ENCODE results near the gene ENTPD8.
A peak's percentile ranks its signal among the peaks of the same experiment; 100 is the strongest.
"Not testable (repeated sequence)": the region's sequence is repeated elsewhere in the genome, so short reads cannot be mapped to it uniquely, and the experiment has no call there.

ENTPD8 gene

DNA sequence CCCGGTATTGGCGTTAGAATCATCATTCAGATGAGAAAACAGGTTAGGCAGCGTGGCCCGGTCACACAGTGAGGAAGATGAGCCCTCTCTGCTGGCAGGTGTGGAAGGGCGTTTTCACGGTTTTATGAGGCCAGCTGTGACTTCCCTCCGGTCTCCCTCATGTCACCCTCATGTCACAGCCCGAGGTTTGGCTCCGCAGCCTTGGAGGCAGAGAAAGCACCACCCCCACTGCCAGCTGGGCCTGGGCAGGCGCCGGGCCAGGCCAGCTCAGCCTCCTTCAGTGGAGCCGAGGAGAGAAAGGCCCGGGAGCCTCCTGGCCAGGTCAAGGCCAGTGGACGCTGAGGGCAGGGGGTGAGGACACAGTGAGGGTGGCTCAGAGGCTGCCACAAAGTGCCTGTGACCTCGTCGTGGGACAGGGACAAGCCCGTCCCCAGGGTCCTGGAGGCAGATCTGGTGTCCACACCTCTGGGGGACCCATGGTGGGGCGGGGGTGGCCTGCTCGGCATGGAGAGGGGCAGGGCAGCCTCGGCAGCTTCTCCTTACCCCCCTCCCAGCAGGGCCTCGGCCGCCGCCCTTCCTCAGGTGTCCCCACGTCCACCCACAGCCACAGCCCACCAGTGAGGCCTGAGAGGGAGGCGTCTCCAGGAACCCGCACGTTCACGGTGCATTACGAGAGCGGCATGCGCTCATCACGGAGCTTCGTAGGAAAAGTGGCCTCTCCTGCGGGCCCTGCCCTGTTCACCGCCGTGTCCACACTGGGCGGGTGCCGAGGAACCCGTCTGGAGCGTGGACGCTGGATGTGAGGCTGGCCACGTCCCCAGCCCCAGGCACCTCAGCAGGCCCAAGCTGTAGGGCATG lies 50.4 kb downstream of the ENTPD8 start:
- DNase-seq = peak; percentile 15

DNA sequence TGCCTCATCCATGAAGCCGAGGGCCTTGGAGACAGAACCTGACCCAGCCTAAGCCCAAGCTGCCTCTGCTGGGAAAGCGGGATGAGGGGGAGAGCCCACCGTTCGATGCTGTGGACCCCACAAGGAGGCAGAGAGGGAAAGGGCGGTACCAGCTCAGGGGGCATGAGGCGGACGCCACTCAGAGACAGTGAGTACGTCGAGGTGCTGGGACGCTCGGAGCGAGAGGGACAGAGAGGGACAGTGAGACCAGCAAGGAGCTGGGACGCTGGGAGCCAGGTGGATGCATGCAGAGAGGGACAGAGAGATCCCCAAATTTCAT lies 51.8 kb downstream of the ENTPD8 start:
- DNase-seq = no peak

DNA sequence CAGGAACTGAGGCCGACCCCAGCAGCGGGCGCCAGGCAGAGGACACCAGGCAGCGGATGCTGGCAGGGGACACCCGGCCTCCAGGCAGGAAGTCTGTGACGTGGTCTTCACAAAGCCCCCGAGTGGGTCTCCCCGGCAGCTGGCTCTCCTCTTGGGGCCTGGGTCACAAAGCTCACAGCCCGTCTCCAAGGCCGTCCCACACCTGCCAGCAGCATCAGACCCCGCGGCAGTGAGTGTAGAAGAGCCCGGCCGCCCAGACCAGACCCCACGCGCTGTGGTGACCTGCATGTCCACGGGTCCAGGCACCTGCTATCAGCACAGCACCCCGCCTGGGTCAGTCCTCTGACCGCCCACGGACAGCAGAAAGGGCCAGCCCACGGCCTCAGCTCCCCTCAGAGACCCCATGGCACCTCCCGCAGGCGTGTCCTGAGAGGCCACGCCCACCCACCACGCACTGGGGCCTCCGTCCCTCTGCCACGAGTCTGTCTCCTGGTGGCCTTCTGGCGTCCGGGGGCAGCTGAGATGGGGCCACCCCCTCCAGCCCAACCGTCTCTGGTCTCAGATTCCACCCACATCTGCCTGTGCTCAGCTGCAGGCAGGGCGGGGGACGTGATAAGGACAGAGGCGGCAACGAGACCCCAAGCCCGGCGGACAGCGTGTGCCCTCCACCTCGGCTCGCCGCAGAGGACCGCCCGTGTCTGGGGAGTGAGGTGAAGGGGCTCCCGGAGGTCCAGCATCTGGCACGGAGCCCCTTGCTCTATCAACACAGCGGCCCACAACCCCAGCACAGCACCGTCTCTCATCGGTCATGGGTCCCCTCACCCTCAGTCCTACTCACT lies 52.3 kb downstream of the ENTPD8 start:
- no peak for DNase-seq

DNA sequence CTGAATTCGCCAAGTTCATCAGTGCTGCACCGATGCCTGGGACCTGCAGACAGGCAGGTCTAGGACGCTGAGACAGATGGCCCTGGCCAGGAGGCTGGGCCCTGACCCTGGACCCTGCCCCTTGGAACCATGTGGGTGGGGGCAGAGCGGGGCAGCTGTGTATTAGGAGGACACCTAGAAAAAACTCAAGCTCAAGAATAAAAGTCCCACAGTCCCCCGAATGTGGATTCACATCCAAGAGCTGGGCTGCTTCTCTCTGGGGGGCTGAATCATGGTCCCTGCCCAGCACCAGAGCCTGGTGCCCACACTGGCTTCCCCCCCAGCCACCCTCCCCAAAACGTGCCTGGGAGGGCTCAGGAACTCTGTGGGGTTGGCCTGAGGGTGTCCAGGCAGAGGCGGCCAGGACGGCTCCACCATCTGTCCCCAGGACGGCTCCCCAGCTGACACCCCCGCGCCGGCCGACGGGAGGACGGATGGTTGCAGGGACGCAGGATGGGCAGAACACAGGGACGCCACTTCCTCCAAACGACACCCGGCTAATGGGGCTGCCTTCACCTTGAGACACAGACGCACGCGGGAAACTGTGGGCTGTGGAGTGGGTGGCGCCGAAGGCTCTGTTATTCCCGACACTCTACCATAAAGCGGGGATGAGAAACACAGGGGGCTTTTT lies 53.1 kb downstream of the ENTPD8 start:
- DNase-seq = no peak

GRCh38 chr9:137387114-137387890 lies 53.9 kb downstream of the ENTPD8 start:
- no peak for DNase-seq

DNA sequence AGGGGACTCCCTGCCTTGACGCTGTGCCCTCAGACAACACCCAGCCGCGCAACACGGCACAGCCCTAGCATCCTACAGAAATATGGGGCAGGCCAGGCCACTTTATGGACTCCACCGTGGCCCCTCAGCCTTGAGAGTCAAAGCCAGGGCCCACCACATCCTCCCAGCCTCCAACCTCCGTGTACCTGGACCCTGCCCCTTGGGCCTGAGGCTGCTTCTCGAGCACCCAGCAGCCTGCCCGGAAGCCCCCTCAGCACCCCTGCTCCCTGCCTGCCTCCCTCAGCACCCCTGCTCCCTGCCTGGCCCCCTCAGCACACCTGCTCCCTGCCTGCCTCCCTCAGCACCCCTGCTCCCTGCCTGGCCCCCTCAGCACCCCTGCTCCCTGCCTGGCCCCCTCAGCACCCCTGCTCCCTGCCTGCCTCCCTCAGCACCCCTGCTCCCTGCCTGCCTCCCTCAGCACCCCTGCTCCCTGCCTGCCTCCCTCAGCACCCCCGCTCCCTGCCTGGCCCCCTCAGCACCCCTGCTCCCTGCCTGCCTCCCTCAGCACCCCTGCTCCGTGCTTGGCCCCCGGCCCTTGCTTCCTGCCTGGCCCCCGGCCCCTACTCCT lies 54.5 kb downstream of the ENTPD8 start:
- DNase-seq = not testable (repeated sequence)

GRCh38 chr9:137385061-137385655 lies 56.0 kb downstream of the ENTPD8 start:
- DNase-seq = no peak
